GM12878 (cell line): ENCODE data around the gene DAPK3. TPM values are rescaled to one million over a fixed set of nuclear protein-coding genes. Genes with fewer than 3 reads are reported as not detected.

Experiments
- POU2F2 ChIP-seq: IDR thresholded peaks from 3 replicates; pipeline ENCODE4 v1.6.1; 2011; ENCODE audit warnings: low read depth, mild to moderate bottlenecking, low read length, borderline replicate concordance
- microRNA counts: library from miRNA; unstranded; fragments of <30 nt; microRNA quantifications from one replicate; lab custom pipeline; 2016
- microRNA-seq: library from miRNA; unstranded; fragments of <30 nt; microRNA quantifications from one replicate; pipeline ENCODE4, GENCODE V29; 2018
- polyA plus RNA-seq, 11 experiments: library from polyadenylated mRNA; depleted of rRNA in 4 of 11; unstranded in 6 of 11; stranded (reverse) in 5 of 11; fragments of >200 nt; fragmentation: Nextera tagmentation in 4 of 11; fragmentation: Illumina TruSeq in 1 of 11; extraction: Ambion mirVana in 4 of 11; extraction: Trizol in 1 of 11; gene quantifications; 1 replicate in 1 of 11; 2 replicates in 10 of 11; pipeline versions ENCODE4 v1.2.1 to v1.2.3, GENCODE V29; 2011 to 2016; ENCODE audit warnings: inconsistent platforms in 2 of 11, missing spikeins in 2 of 11, low read depth in 1 of 11
- small RNA-seq: library from RNA; depleted of rRNA; stranded (forward); fragments of <200 nt; gene quantifications from one replicate; pipeline ENCODE3, GENCODE V24; 2014
- total RNA-seq, 4 experiments: library from RNA; depleted of rRNA in 3 of 4; stranded (reverse); fragments of >200 nt in 3 of 4; fragmentation: Illumina TruSeq in 1 of 4; extraction: Trizol in 1 of 4; gene quantifications; 2 replicates each; pipeline versions ENCODE4 v1.2.1 to v1.2.3, GENCODE V29; 2013 to 2021

DAPK3 gene
- total and polyA plus RNA-seq, 10 of the 15 experiments (the other 5 are each of a cell fraction or from before 2014, with no cell fraction given), result 0.13 to 46.4 (median 24.8) TPM

DNA sequence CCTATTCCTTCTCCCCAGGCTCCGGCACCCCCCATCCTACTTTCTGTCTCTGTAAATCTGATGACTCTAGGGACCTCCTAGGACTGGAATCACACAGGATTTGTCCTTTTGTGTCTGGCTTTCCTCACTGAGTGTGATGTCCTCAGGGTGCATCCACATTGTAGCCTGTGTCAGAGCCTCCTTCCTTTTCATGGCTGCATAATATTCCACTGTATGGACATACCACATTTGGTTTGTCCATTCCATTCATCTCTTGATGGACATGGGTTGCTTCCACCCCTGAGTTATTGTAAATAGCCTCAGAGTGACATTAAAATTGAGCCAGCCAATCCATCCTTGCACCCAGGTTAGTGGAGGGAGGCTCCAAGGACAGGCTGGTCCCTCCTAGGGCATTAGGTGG, 60.8 kb downstream of the DAPK3 start (continued):
- TF ChIP-seq POU2F2, result no peak

MicroRNAs encoded within 50 kb of the gene (microRNA counts, 767-probe panel; counts per million panel counts)
- 55.3 counts per million for microRNA hsa-miR-637 (lab: Ali Mortazavi, UCI)

Small RNA genes lying within 50 kb of the gene (microRNA-seq; reads per million reads assigned to microRNA genes)
- not detected for gene MIR637

Small RNA genes lying within 50 kb of the gene (small RNA-seq; reads per million reads assigned to genes)
- gene RN7SL202P (not detected), gene SNORD37 (36.7 reads per million, percentile 98 among the genes with 10 or more reads in this experiment)

Other genes starting within 250 kb of the DAPK3 start
Only the 7 nearest of the 14 such genes appear.
- not detected in 2 replicates for gene ZFR2, start 102.1 kb downstream of the DAPK3 start, total RNA-seq (2014; rRNA removed)
- not detected in 2 replicates for gene ZFR2, start 102.1 kb downstream of the DAPK3 start, total RNA-seq (2014; rRNA removed; fragmentation: Illumina TruSeq; extraction: Trizol)
- 0.18 TPM in 1 of 2 replicates, not detected in the other for gene ZFR2, start 102.1 kb downstream of the DAPK3 start, total RNA-seq (2021)
- not detected in 2 replicates for gene ZFR2, start 102.1 kb downstream of the DAPK3 start, polyA plus RNA-seq (2011; rRNA removed)
- not detected in 2 replicates for gene ZFR2, start 102.1 kb downstream of the DAPK3 start, polyA plus RNA-seq (2014; fragmentation: Illumina TruSeq; extraction: Trizol)
- gene ZFR2, start 102.1 kb downstream of the DAPK3 start, polyA plus RNA-seq (2014; fragmentation: Nextera tagmentation; extraction: Ambion mirVana), result not detected
- gene ZFR2, start 102.1 kb downstream of the DAPK3 start, polyA plus RNA-seq (2014; rRNA removed), result not detected in 2 replicates
- gene ZFR2, start 102.1 kb downstream of the DAPK3 start, polyA plus RNA-seq (2016; fragmentation: Nextera tagmentation; extraction: Ambion mirVana), result not detected
- gene ATCAY, start 90.4 kb downstream of the DAPK3 start, total RNA-seq (2014; rRNA removed), result under 0.01 and 0.05 TPM in 2 replicates
- 0.05 TPM in 1 of 2 replicates, not detected in the other for gene ATCAY, start 90.4 kb downstream of the DAPK3 start, total RNA-seq (2014; rRNA removed; fragmentation: Illumina TruSeq; extraction: Trizol)
- gene ATCAY, start 90.4 kb downstream of the DAPK3 start, total RNA-seq (2021), result not detected in 2 replicates
- not detected in 2 replicates for gene ATCAY, start 90.4 kb downstream of the DAPK3 start, polyA plus RNA-seq (2011; rRNA removed)
- 0.01 and 0.10 TPM in 2 replicates for gene ATCAY, start 90.4 kb downstream of the DAPK3 start, polyA plus RNA-seq (2014; fragmentation: Illumina TruSeq; extraction: Trizol)
- gene ATCAY, start 90.4 kb downstream of the DAPK3 start, polyA plus RNA-seq (2014; fragmentation: Nextera tagmentation; extraction: Ambion mirVana), result under 1 TPM in 1 of 2 experiments, not detected in 1; 0.02 TPM
- gene ATCAY, start 90.4 kb downstream of the DAPK3 start, polyA plus RNA-seq (2014; rRNA removed), result 0.01 and 0.05 TPM in 2 replicates
- under 1 TPM; 0.04 TPM for gene ATCAY, start 90.4 kb downstream of the DAPK3 start, polyA plus RNA-seq (2016; fragmentation: Nextera tagmentation; extraction: Ambion mirVana)
- not detected in 2 replicates for gene NMRK2, start 38.0 kb downstream of the DAPK3 start, total RNA-seq (2014; rRNA removed)
- not detected in 2 replicates for gene NMRK2, start 38.0 kb downstream of the DAPK3 start, total RNA-seq (2014; rRNA removed; fragmentation: Illumina TruSeq; extraction: Trizol)
- not detected in 2 replicates for gene NMRK2, start 38.0 kb downstream of the DAPK3 start, total RNA-seq (2021)
- 0.15 TPM in 1 of 2 replicates, not detected in the other for gene NMRK2, start 38.0 kb downstream of the DAPK3 start, polyA plus RNA-seq (2011; rRNA removed)
- not detected in 2 replicates for gene NMRK2, start 38.0 kb downstream of the DAPK3 start, polyA plus RNA-seq (2014; fragmentation: Illumina TruSeq; extraction: Trizol)
- not detected for gene NMRK2, start 38.0 kb downstream of the DAPK3 start, polyA plus RNA-seq (2014; fragmentation: Nextera tagmentation; extraction: Ambion mirVana)
- not detected in 2 replicates for gene NMRK2, start 38.0 kb downstream of the DAPK3 start, polyA plus RNA-seq (2014; rRNA removed)
- under 1 TPM in 1 of 2 experiments, not detected in 1; 0.14 TPM for gene NMRK2, start 38.0 kb downstream of the DAPK3 start, polyA plus RNA-seq (2016; fragmentation: Nextera tagmentation; extraction: Ambion mirVana)
- gene EEF2, start 14.4 kb upstream of the DAPK3 start, total RNA-seq (2014; rRNA removed), result 2,013 and 2,296 TPM in 2 replicates
- gene EEF2, start 14.4 kb upstream of the DAPK3 start, total RNA-seq (2014; rRNA removed; fragmentation: Illumina TruSeq; extraction: Trizol), result 1,954 and 2,053 TPM in 2 replicates
- gene EEF2, start 14.4 kb upstream of the DAPK3 start, total RNA-seq (2021), result 3,487 and 3,491 TPM in 2 replicates
- gene EEF2, start 14.4 kb upstream of the DAPK3 start, polyA plus RNA-seq (2011; rRNA removed), result 1,026 and 1,259 TPM in 2 replicates
- gene EEF2, start 14.4 kb upstream of the DAPK3 start, polyA plus RNA-seq (2014; fragmentation: Illumina TruSeq; extraction: Trizol), result 1,630 and 2,440 TPM in 2 replicates
- gene EEF2, start 14.4 kb upstream of the DAPK3 start, polyA plus RNA-seq (2014; fragmentation: Nextera tagmentation; extraction: Ambion mirVana), result 100 to 1,000 TPM; 513 to 937 TPM
- 1,584 and 1,859 TPM in 2 replicates for gene EEF2, start 14.4 kb upstream of the DAPK3 start, polyA plus RNA-seq (2014; rRNA removed)
- 100 to 1,000 TPM; 280 to 285 TPM for gene EEF2, start 14.4 kb upstream of the DAPK3 start, polyA plus RNA-seq (2016; fragmentation: Nextera tagmentation; extraction: Ambion mirVana)
- gene PIAS4, start 36.6 kb upstream of the DAPK3 start, total RNA-seq (2014; rRNA removed), result 17.8 and 22.0 TPM in 2 replicates
- 5.7 and 10.6 TPM in 2 replicates for gene PIAS4, start 36.6 kb upstream of the DAPK3 start, total RNA-seq (2014; rRNA removed; fragmentation: Illumina TruSeq; extraction: Trizol)
- 23.2 and 25.1 TPM in 2 replicates for gene PIAS4, start 36.6 kb upstream of the DAPK3 start, total RNA-seq (2021)
- 2.7 and 7.7 TPM in 2 replicates for gene PIAS4, start 36.6 kb upstream of the DAPK3 start, polyA plus RNA-seq (2011; rRNA removed)
- gene PIAS4, start 36.6 kb upstream of the DAPK3 start, polyA plus RNA-seq (2014; fragmentation: Illumina TruSeq; extraction: Trizol), result 5.4 and 9.6 TPM in 2 replicates
- under 1 TPM; 0.13 to 0.40 TPM for gene PIAS4, start 36.6 kb upstream of the DAPK3 start, polyA plus RNA-seq (2014; fragmentation: Nextera tagmentation; extraction: Ambion mirVana)
- gene PIAS4, start 36.6 kb upstream of the DAPK3 start, polyA plus RNA-seq (2014; rRNA removed), result 17.9 and 23.1 TPM in 2 replicates
- 10 to 100 TPM; 12.0 to 13.5 TPM for gene PIAS4, start 36.6 kb upstream of the DAPK3 start, polyA plus RNA-seq (2016; fragmentation: Nextera tagmentation; extraction: Ambion mirVana)
- gene ZBTB7A, start 95.8 kb upstream of the DAPK3 start, total RNA-seq (2014; rRNA removed), result 10.6 and 15.9 TPM in 2 replicates
- 3.2 TPM in 2 replicates for gene ZBTB7A, start 95.8 kb upstream of the DAPK3 start, total RNA-seq (2014; rRNA removed; fragmentation: Illumina TruSeq; extraction: Trizol)
- 40.0 and 42.4 TPM in 2 replicates for gene ZBTB7A, start 95.8 kb upstream of the DAPK3 start, total RNA-seq (2021)
- gene ZBTB7A, start 95.8 kb upstream of the DAPK3 start, polyA plus RNA-seq (2011; rRNA removed), result 0.84 and 2.5 TPM in 2 replicates
- 4.1 and 5.9 TPM in 2 replicates for gene ZBTB7A, start 95.8 kb upstream of the DAPK3 start, polyA plus RNA-seq (2014; fragmentation: Illumina TruSeq; extraction: Trizol)
- under 1 TPM; 0.26 to 0.73 TPM for gene ZBTB7A, start 95.8 kb upstream of the DAPK3 start, polyA plus RNA-seq (2014; fragmentation: Nextera tagmentation; extraction: Ambion mirVana)
- 16.2 and 22.2 TPM in 2 replicates for gene ZBTB7A, start 95.8 kb upstream of the DAPK3 start, polyA plus RNA-seq (2014; rRNA removed)
- gene ZBTB7A, start 95.8 kb upstream of the DAPK3 start, polyA plus RNA-seq (2016; fragmentation: Nextera tagmentation; extraction: Ambion mirVana), result 10 to 100 TPM in 1 of 2 experiments, 1 to 10 TPM in 1; 2.0 to 10.1 TPM
- gene MAP2K2, start 153.0 kb upstream of the DAPK3 start, total RNA-seq (2014; rRNA removed), result 178 and 210 TPM in 2 replicates
- gene MAP2K2, start 153.0 kb upstream of the DAPK3 start, total RNA-seq (2014; rRNA removed; fragmentation: Illumina TruSeq; extraction: Trizol), result 72.1 and 92.8 TPM in 2 replicates
- 182 and 184 TPM in 2 replicates for gene MAP2K2, start 153.0 kb upstream of the DAPK3 start, total RNA-seq (2021)
- 31.6 and 68.3 TPM in 2 replicates for gene MAP2K2, start 153.0 kb upstream of the DAPK3 start, polyA plus RNA-seq (2011; rRNA removed)
- 13.0 and 38.8 TPM in 2 replicates for gene MAP2K2, start 153.0 kb upstream of the DAPK3 start, polyA plus RNA-seq (2014; fragmentation: Illumina TruSeq; extraction: Trizol)
- gene MAP2K2, start 153.0 kb upstream of the DAPK3 start, polyA plus RNA-seq (2014; fragmentation: Nextera tagmentation; extraction: Ambion mirVana), result 1 to 10 TPM in 1 of 2 experiments, under 1 TPM in 1; 1.00 to 6.8 TPM
- 144 and 166 TPM in 2 replicates for gene MAP2K2, start 153.0 kb upstream of the DAPK3 start, polyA plus RNA-seq (2014; rRNA removed)
- 10 to 100 TPM; 33.4 to 33.7 TPM for gene MAP2K2, start 153.0 kb upstream of the DAPK3 start, polyA plus RNA-seq (2016; fragmentation: Nextera tagmentation; extraction: Ambion mirVana)